IPS-NIHi11 (cell line): ENCODE data around the gene ULK3.

Experiments used
- DNase-seq: peaks from one replicate; pipeline ENCODE4 v3.0.0; 2012; ENCODE audit warnings: mixed read lengths, low spot score

ULK3 gene

DNA sequence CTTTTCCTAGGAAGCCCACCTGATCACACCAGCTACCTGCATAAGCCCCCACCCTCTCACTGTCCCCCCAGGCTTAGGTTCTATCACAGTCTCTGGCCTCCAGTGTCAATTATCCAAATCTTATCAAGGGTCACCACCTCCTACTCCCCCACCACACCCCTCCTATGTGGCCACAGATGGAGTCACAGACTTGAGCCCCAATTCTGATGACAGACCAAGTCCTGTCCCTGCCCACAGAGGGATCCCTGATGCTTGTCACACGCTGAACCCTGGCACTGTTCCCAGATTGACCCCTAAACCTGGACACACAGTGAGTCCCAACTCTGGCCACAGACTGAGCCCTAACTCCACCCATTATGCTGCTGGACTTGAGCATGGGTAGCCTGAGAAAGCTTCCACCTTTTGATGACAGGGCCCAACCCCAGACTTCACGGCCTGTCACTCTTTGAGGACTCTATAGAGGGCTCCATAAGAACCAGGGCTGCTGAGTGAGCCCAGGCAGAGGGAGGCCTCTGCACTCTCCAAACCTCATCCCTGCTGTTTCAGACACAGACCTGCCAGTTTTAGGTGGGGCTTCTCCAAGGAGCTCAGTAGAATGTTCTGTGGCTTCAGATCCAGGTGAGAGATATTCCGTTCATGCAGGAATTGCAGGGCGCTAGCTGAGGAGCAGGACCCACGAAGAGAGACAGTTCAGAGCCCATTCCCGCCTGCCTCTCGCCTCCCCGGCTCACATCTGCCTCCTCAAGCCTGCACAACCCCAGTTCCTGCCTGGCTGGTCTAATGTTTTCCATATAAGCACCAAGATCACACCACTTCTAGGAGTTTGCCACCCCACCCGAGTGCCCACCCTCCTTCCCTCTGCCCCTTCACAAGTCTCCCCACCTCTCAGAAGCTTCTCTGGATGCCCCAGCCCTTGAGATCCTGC, 1.8 kb downstream of the ULK3 start:
- DNase-seq: no peak

DNA sequence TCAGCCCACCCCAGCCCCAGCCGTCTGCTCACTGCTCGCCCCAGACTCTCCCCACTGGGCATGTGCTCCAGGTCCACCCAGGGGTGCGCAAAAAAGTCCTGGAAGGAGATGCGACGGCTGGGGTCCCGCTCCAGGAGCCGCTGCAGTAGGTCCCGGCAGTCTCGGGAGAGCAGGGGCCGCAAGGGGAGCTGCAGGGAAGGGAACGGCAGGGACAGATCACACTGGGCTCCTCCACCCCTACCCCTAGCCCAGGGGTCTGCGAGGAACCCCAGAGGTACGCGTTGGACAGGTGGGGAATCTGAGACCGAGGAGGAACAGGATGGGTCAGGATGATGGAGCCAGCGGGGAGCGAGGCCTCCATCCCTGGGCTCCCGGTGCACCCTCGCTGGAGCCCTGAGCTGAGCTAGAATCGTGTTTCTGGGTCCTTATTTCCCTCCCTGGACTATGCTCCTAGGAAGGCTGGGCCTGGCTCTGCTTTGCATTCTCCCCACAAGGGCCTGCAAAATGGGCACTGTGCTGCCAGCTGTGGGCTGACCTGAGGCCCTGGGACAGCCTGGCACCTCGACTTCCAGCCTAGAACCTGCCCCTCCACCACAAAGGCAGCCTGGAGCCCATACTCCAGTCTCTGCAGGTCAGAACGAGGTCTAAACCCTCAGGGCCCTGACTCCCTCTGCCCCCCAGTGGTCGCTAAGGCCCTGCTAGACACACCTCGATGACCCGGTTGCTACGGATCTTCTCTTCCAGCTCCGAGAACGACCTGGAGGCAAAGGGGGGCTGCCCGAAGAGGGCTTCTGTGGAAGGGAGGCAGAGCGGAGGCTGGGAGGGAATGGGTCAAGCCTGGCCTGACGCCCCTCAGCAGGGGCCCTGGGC, 3.2 kb downstream of the ULK3 start:
- DNase-seq: no peak

DNA sequence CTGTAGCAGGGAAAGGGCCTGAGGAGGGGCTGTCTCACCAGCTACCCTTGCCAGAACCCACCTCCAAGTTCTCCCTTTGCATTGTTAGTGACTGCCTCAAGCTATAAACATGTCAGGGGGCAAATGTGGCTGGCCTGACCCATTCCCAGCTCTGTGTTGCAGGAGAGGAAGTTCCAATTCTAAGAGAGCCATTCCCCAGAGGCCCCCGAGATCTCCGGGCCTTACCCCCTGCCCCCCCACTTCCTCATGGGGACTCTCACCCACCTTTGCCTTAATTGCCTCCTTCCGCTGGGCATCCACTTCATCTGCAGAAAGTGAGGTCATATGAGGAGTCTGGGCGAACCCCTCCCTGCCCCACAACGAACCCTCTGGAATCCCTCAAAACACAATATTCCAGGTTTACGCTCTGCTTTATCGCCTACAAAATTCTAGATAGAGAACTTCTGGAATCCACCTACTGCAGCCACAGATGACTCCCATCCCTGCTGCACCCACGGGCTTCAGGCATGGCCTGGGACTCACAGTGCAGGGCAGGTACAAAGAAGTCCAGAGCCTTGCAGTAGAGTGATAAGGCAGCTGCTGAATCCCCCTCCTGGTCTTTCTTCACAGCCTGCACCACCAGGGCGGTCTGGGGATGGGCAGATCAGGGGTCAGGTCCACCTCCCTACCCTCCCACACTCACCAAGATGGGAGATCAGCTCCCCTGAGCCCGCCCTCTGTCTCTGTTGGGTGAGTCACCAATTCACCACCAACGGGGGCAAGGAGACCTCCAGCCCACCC, 4.0 kb downstream of the ULK3 start:
- DNase-seq: no peak

DNA sequence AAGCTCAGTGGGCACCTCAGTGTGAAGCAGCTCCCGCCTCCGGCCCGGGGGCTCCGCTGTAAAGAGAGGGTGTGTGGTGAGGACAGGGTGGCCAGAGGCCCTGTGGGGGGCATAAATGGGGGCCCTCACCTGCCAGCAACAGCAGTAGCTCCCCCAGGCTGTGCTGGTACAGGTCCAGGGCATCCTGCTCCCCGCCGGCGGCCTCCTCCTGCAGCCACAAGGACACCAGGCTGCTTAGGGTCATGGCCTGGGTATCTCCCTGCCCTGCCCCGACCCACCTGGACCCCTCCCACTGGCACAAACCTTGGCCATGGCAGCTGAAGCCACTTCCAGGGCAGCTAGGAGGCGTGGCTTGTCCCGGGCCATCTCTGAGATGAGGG, 4.8 kb downstream of the ULK3 start:
- no peak for DNase-seq

DNA sequence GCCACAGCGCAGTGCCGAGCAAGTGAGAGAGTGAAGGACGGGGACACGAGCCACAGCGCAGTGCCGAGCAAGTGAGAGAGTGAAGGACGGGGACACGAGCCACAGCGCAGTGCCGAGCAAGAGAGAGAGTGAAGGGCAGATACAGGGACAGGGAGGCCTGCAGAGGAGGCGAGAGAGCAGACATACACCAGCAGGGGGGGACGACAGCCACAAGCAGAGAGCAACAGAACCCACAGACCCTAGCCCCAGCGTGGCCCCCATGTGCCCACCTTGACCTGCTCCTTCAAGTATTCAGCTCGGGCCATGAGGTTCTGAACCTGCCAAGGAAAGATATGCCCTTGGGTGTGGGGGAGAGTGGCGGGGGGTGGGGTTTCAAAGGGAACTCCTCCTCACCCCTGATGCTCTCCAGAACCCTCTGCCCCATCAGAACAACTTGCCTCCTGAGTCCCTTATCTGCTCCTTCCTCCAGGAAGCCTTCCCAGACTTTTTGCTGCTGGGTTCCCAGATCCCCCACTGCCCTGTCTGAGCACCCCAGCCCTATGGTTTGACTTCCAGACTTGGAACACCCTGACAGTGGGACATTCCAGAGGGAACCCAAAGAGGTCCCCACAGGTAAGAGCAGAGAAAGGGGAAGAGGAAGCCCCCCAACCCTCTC, 5.3 kb downstream of the ULK3 start:
- no peak for DNase-seq

DNA sequence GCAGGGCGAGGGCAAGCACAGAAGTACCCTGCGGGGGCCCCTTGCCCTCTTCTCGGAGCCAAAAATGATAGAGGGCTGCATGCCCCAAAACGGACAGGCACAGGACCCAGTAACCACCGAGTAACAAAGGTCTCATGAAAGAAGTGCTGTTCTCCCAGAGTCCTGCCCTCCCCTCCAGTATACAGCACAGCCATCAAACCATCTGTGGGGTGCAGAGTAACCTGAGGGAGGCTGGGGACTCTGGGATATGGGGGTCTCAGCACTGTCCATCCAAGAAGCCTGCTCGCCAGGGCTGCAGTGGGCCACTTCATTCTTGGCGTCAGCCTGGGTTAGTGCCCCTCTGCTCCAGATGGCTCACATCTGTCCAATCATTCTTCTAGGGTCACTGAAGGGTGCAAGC, 6.1 kb downstream of the ULK3 start:
- no peak for DNase-seq

DNA sequence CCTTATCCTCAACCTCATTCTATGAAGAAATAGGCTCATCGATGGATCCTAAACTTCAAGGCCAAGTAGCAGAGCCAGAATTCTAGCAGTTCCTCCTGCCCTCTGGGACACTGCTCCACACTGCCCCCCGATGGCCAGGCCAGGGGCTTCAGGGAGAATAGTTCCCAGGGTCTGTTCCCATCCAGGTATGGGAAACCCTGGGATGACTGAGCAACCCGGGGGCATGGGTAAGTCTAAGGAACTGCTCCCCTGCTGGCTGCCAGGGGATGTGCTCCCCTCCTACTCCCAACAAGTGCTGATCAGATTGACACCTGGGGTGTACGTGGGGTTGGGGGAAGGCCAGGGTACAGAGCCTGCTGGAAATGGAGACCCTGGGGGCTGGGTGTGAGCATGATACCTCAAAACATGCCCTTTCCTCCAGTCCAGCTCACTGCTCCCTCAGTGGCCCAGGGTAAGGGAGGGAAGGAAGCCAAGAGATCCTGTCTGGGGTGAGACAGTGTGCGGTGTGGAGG, 7.6 kb downstream of the ULK3 start:
- DNase-seq: peak; percentile 93

DNA sequence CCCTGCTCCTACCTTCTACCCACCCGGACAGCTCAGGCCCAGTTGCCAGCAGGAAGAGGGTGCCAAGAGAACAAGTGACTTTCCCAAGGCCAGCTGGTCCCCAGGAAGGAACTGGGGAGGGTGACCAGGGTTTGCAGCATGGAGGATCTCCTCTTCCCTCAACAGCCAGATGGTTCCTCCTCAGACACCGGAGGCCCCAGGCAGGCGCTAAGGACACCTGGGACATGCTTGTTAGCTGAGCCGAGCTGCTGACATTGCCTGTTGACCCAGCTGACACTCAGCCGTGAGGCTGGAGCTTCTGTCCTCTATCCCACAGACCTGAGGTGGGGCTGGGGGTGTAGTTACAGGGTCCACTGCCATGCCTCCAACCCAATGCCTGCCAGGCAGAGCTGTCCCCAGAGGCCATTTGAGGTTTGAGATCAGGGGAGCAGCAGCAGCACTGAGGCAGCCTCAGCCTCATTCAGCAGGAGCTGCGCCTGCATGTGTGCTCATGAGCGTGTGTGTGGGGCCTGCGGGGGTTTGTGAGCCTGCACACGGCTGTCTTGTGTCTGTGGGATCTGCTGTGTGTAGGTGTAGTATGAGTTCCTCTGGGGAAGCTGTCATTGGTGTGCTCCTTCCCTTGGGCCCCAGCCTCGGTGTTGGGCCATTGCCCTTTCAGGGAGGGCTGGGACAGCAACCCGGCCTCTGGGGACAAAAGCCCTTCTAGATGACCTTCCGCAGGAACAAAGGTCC, 9.4 kb downstream of the ULK3 start:
- DNase-seq: no peak

DNA sequence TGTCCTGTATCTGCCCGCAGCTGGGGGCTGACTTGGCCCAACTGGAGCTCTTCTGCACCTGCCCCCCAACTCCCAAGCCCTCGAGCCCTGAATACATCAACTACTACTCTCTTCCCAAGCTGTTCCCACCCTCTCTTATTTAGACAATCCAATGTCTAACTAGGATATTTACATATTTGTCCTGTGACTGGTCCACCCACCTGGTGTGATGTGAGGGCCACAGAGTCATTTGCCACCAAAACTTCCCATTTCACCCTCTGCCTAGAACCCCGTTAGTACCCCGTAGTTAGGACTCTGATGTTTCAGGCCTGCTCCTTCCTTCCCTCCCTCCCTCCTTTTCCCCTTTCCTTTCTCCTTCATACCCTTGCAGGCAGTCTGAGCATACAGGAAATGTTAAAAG, 10.1 kb downstream of the ULK3 start:
- no peak for DNase-seq

DNA sequence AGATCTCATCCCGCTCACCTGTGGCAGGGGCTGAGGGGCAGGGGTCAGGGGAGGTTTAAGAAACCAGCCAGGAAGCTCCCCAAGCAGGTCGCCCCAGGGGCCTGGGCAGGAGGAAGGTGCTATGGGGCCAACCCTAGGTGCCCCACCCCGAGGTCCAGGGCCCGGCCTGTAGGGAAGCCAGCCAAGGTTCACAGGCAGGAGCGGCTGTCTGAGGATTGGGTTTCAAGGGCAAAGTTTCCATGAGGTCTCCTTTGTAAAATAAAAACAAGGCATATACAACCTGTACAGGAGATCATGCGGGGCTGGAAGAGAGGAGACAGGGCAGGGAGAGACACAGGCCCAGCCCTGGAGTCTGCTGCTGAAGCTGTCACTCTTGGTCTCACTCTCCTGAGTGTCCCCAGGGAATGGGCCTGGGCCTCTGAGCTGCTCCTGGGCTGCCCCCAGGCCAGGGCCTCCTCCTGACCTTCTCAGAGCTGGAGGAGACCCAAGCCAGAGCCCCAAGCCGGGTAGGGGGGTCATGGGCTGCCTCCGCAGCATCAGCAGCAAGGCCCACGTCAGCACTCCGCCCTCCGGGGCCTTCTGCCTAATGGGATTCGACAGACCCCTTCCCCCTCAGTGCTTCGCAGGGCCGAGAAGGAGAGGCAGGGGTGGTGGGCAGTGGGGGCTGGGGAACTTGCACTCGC, 11.0 kb downstream of the ULK3 start:
- DNase-seq: no peak

DNA sequence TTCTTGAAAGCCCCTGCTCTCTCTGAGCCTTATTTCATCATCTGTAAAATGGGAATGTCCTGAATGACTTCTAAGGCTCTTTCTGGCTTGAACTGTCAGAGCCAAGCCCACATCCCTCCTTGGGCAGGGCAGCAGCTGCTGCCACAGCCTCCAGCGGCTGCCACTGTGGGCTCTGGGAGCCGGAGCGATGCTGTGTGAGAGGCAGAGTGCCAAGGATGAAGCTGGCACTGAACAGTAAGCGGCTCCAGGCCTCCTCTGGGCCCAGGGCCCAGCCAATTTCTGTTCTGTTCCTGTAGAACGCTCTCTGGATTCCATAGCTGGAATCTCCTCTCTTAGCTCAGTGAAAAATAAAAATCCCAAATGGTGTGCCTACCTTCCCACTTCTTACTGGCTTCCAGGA, 12.1 kb downstream of the ULK3 start:
- no peak for DNase-seq

DNA sequence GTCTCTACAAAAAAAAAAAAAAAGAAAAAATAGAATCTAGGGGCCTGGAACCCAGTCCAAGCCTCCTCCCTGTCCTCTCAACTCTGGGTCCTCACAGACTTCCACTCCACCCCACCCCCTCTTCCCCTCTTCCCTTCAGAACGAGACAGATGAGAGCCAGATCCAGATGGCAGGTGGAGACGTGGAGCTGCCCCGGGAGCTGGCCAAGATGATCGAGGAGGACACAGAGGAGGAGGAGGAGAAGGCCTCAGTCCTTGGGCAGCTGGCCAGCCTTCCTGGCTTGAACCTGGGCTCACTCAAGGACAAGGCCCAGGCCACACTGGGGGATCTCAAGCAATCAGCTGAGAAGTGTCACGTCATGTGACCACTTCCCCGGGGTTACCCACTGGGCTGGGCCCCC, 13.0 kb downstream of the ULK3 start:
- DNase-seq: no peak

DNA sequence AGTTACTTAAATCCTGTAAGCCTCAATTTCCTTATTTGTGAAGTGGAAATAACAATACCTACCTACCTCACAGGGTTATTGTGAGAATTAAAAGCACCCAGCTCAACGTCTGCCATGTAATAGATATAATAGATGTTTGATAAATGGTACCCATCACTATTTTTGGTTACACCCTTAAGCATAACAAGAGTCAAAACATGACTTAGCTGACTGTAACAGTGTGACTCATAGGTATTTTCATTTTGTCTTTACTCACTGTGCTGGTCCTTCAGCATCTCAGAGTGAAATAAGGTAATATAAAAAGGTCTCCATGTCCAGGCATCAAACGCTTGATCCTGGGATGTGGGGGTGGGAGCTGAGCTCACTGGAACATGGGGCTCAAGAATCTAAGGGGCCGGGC, 13.5 kb downstream of the ULK3 start:
- no peak for DNase-seq

DNA sequence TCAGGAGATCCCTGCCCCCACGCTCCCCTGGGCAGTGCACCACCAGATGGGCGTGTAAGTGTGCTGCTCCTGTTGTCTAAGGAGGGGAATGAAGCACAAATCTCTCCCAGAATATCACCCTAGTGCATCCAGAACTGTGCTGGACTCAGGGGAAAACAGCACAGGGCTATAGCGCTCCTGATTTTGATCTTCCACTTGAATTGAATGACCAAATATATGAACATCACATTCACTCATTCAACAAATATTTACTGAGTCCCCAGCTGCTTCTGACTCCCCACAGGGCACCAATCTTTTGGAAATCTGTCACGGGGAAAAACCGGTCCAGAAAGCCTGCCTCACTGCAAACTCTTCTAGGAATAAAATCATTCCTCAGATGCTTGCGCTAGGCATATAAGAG, 14.1 kb downstream of the ULK3 start:
- DNase-seq: no peak

DNA sequence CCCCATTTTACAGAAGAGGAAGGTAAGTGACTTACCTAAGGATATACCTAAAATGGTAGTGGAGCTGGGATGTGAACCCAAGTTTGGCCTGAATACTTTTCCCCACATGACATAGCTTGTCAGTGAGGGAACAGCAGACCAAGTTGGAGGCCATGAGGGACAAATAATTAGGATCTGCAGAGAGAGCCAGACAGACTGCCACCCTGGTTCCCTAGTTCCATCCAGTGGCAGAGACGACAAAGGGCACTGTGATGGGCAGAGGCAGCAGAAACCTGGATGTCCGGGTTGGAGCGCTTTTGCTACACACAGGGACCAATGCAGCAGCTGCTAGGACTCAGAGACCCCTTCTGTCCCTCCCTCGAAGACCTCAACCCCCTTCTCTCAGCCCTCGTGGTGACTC, 15.3 kb downstream of the ULK3 start:
- no peak for DNase-seq

DNA sequence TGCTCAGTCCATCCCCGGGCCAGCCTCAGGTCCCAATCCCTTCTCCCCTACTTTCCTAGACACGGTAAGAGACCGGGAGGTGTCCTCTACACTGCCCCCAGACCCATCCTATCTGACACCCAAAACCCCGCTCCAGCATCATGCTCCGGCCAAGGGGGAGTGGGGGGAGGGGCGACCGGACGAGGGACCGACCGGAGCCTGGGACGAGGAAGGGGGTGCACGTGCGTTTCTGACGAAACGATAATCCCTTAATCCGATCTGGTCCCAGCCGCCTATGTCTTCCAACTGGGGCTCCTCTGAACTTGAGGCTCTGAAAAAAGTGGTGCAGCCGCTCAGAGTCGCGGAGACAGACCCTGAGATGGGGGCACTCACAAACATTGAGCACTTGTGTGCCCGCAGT, 16.0 kb downstream of the ULK3 start:
- DNase-seq: no peak

DNA sequence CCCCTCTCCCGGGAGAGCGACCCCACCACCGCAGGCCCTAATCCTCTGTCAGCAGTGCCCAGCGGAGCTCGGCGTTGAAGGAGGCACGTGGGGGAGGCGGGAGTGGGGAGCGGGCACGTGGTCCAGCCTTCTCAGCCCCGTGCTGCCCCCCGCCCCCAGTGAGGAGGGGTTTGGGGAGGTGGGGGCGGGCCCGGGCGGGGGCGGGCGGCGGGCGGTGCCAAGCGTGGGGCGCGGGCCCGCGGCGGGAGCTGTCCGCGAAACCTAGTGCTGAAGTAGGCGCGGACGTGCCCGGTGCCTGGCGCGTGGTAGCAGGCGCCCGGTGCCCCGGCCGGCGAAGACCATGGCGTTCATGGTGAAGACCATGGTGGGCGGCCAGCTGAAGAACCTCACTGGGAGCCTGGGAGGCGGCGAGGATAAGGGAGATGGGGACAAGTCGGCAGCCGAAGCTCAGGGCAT, 16.6 kb downstream of the ULK3 start, which contains the start of gene CPLX3:
Gene CPLX3, plus strand, starts transcription at position 264 of the 456 bp plus-strand sequence. Its CDS starts 77 bp downstream, at position 341.
- peak; percentile 95 for DNase-seq

DNA sequence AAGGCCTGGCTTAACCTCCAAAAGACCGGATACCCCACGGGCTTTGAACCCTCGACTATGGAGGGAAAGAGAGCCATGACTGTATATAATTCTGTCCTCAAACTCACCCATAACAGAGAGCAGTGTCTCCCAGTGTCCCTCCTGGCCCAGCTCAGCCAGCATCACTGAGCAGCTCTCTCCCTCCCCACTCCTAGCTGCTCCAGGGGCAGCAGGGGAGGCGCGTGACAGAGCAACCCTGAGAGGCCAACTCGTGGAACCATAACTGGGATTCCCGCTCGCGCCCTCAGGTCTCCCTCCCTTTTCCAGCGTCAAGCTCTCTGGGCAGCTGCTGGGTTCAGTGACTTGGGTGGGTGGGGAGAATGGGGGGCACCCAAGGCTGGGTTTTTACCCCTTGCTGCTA, 17.1 kb downstream of the ULK3 start:
- no peak for DNase-seq

DNA sequence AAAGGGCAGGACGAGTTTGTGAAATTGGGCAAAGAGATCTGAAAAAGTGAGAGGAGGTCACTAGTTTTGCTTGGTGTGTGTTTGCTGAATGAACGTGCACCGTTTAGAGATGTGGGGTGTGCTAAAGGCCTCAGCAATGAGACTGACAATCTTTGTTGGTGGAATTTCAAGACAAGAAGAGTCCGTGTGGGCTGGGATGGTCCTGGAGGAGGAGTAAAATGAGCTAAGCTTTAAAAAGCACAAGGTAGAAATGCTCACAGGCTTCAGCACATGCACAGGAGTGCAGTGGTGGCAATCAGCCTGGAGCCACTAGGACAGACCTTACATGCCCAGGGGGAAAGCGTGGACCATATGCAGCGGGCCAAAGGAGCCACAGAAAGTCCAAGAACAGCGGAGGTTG, 18.0 kb downstream of the ULK3 start:
- no peak for DNase-seq

DNA sequence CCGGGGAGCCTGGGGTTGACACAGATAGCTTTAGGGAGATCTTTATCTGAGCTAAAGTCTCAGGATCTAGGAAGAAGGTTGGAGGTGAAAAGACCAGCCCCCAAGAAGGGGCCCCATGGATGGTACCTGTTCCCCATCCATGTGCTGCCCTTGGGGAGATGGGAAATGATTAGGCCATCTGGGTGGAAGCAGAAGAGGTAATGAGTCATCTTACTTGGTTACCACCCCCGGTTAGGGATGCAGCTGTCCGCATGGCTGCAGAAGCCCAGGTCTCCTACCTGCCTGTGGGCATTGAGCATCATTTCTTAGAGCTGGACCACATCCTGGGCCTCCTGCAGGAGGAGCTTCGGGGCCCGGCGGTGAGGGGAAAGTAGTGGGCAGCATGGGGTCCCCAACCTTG, 19.6 kb downstream of the ULK3 start:
- no peak for DNase-seq
